SU-DHL-6 (cell line): ENCODE data around the gene FBXO41.

Experiments used
- H2AFZ ChIP-seq: fragments of 200-600 bp; sonication (generic); 2 replicates; pipeline ENCODE4 v1.6.1; 2014; ENCODE audit warnings: low read depth, mild to moderate bottlenecking, moderate library complexity, mixed read lengths, antibody characterized with exemption, low read length; ENCODE audit not compliant: severe bottlenecking
- H3F3A ChIP-seq: fragments of 200-600 bp; shearing (Covaris generic); 2 replicates; pipeline ENCODE4 v1.6.0; 2016; ENCODE audit warnings: antibody characterized with exemption, mild to moderate bottlenecking; ENCODE audit not compliant: insufficient read depth
- H3K27ac ChIP-seq: fragments of 200-600 bp; sonication (generic); 2 replicates; pipeline ENCODE4 v1.5.1; 2016; ENCODE audit warnings: low read depth, mild to moderate bottlenecking, low read length, moderate library complexity, mixed read lengths
- H3K27me3 ChIP-seq: fragments of 200-600 bp; sonication (generic), shearing (Covaris generic); 2 replicates; pipeline ENCODE4 v1.6.0; 2014; ENCODE audit warnings: mild to moderate bottlenecking, low read length
- H3K36me3 ChIP-seq: fragments of 200-600 bp; sonication (generic); 2 replicates; pipeline ENCODE4 v1.6.1; 2014; ENCODE audit warnings: mild to moderate bottlenecking, low read length, mixed read lengths
- H3K4me2 ChIP-seq: fragments of 300-600, 200-600 bp; shearing (Covaris generic), sonication (generic); 2 replicates; pipeline ENCODE4 v1.6.0; 2014; ENCODE audit warnings: low read length, low read depth, mild to moderate bottlenecking; ENCODE audit not compliant: poor library complexity, severe bottlenecking
- H3K4me3 ChIP-seq: fragments of 200-600 bp; sonication (generic); 2 replicates; pipeline ENCODE4 v1.5.1; 2014; ENCODE audit warnings: antibody characterized with exemption, low read length, mild to moderate bottlenecking, mixed read lengths; ENCODE audit not compliant: insufficient read depth, poor library complexity, severe bottlenecking
- H3K79me2 ChIP-seq: fragments of 200-600 bp; sonication (generic); 2 replicates; pipeline ENCODE4 v1.6.1; 2014; ENCODE audit warnings: mild to moderate bottlenecking, low read length, moderate library complexity; ENCODE audit not compliant: insufficient read depth
- H3K9ac ChIP-seq: fragments of 200-600 bp; sonication (generic); 2 replicates; pipeline ENCODE4 v1.7.0; 2014; ENCODE audit warnings: mild to moderate bottlenecking, low read length
- H3K9me2 ChIP-seq: fragments of 200-600 bp; sonication (generic); replicated peaks from 2 replicates; pipeline ENCODE4 v1.6.1; 2014; ENCODE audit warnings: low read length; ENCODE audit not compliant: insufficient read depth
- H3K9me3 ChIP-seq: fragments of 200-600 bp; sonication (generic); 2 replicates; pipeline ENCODE4 v1.6.1; 2014; ENCODE audit warnings: low read length, mixed read lengths; ENCODE audit not compliant: insufficient read depth
- H4K20me1 ChIP-seq: fragments of 200-600 bp; sonication (generic); 2 replicates; pipeline ENCODE4 v1.6.1; 2014; ENCODE audit warnings: low read depth, mild to moderate bottlenecking, antibody characterized with exemption, low read length, moderate library complexity, mixed read lengths
- EZH2phosphoT487 ChIP-seq: fragments of 200-600 bp; sonication (generic), shearing (Covaris generic); conservative IDR thresholded peaks from 2 replicates; pipeline ENCODE4 v1.6.1; 2018; ENCODE audit warnings: mild to moderate bottlenecking, antibody characterized with exemption, low read length, moderate library complexity, mixed read lengths
- TF ChIP-seq, protein P1 (sequence below): fragments of 200-600 bp; sonication (generic); IDR thresholded peaks from one replicate; pipeline ENCODE4 v1.5.1; 2017; ENCODE audit warnings: antibody characterized with exemption, mild to moderate bottlenecking, low read length, moderate library complexity; ENCODE audit not compliant: insufficient read depth, poor library complexity, severe bottlenecking

FBXO41 gene

DNA sequence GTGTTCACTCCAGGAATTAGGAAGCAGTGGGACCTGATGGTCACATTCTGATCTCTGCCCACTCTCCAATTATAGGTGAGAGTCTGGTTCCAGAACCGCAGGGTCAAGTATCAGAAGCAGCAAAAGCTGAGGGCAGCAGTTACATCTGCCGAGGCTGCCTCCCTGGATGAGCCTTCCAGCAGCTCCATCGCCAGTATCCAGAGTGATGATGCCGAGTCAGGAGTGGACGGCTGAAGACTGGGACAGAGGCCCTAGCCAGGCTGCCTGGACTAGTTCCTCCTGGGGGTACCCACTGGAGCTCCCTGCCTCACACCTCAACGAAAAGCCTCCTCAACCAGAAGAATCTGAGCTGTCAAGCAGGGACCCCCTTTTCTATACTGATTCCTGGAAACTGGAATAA lies 73.6 kb downstream of the FBXO41 start:
- H3K4me2 ChIP-seq: no peak overlapping the region
- TF ChIP-seq, protein P1, sequence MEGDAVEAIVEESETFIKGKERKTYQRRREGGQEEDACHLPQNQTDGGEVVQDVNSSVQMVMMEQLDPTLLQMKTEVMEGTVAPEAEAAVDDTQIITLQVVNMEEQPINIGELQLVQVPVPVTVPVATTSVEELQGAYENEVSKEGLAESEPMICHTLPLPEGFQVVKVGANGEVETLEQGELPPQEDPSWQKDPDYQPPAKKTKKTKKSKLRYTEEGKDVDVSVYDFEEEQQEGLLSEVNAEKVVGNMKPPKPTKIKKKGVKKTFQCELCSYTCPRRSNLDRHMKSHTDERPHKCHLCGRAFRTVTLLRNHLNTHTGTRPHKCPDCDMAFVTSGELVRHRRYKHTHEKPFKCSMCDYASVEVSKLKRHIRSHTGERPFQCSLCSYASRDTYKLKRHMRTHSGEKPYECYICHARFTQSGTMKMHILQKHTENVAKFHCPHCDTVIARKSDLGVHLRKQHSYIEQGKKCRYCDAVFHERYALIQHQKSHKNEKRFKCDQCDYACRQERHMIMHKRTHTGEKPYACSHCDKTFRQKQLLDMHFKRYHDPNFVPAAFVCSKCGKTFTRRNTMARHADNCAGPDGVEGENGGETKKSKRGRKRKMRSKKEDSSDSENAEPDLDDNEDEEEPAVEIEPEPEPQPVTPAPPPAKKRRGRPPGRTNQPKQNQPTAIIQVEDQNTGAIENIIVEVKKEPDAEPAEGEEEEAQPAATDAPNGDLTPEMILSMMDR: no peak
- no peak for TF ChIP-seq EZH2phosphoT487
- no peaks in the 10 kb centered on the region for H3K27me3 ChIP-seq
- H3K9ac ChIP-seq: no peak overlapping the region
- H3K9me2 ChIP-seq: no peaks in the 10 kb centered on the region
- H2AFZ ChIP-seq: no peak overlapping the region
- no peaks in the 10 kb centered on the region for H3F3A ChIP-seq
- peaks cover 14% of the 10 kb centered on the region for H3K79me2 ChIP-seq
- no peak overlapping the region for H3K27ac ChIP-seq
- no peaks in the 10 kb centered on the region for H4K20me1 ChIP-seq
- H3K9me3 ChIP-seq: no peaks in the 10 kb centered on the region
- H3K36me3 ChIP-seq: no peaks in the 10 kb centered on the region
- no peak overlapping the region for H3K4me3 ChIP-seq

GRCh38 chr2:73210019-73210418 lies 74.3 kb downstream of the FBXO41 start:
- Histone ChIP-seq H3K36me3 (no peaks in the 10 kb centered on the region), H3F3A (no peaks in the 10 kb centered on the region), H2AFZ (no peak overlapping the region), H3K9me3 (no peaks in the 10 kb centered on the region), H3K27me3 (no peaks in the 10 kb centered on the region), H3K9me2 (no peaks in the 10 kb centered on the region), H3K4me2 (no peak overlapping the region), H3K9ac (no peak overlapping the region), H3K4me3 (no peak overlapping the region), H4K20me1 (no peaks in the 10 kb centered on the region), H3K79me2 (peaks cover 7% of the 10 kb centered on the region), H3K27ac (no peak overlapping the region)
- TF ChIP-seq, protein P1: no peak
- TF ChIP-seq EZH2phosphoT487: no peak

- TF ChIP-seq EZH2phosphoT487: no peak
- TF ChIP-seq, protein P1: no peak
- Histone ChIP-seq H3K4me3 (no peak overlapping the region), H3K4me2 (no peak overlapping the region), H2AFZ (no peak overlapping the region), H3K9ac (no peak overlapping the region), H3K27ac (no peak overlapping the region), H3K27me3 (no peaks in the 10 kb centered on the region), H3K79me2 (no peaks in the 10 kb centered on the region), H3F3A (no peaks in the 10 kb centered on the region), H4K20me1 (no peaks in the 10 kb centered on the region), H3K9me3 (no peaks in the 10 kb centered on the region), H3K9me2 (no peaks in the 10 kb centered on the region), H3K36me3 (no peaks in the 10 kb centered on the region)
Observed at GRCh38 chr2:73208258-73208657, 76.0 kb downstream of the FBXO41 start.

GRCh38 chr2:73205611-73206010 lies 78.7 kb downstream of the FBXO41 start:
- Histone ChIP-seq H3K9me2 (no peaks in the 10 kb centered on the region), H2AFZ (no peak overlapping the region), H3K36me3 (no peaks in the 10 kb centered on the region), H3K79me2 (no peaks in the 10 kb centered on the region), H3K4me3 (no peak overlapping the region), H3K4me2 (no peak overlapping the region), H4K20me1 (no peaks in the 10 kb centered on the region), H3K9ac (no peak overlapping the region), H3F3A (no peaks in the 10 kb centered on the region), H3K27me3 (no peaks in the 10 kb centered on the region), H3K9me3 (no peaks in the 10 kb centered on the region), H3K27ac (no peak overlapping the region)
- TF ChIP-seq EZH2phosphoT487: no peak
- TF ChIP-seq, protein P1: no peak
